ENCODE measurements around the gene CCDC91.

DNA sequence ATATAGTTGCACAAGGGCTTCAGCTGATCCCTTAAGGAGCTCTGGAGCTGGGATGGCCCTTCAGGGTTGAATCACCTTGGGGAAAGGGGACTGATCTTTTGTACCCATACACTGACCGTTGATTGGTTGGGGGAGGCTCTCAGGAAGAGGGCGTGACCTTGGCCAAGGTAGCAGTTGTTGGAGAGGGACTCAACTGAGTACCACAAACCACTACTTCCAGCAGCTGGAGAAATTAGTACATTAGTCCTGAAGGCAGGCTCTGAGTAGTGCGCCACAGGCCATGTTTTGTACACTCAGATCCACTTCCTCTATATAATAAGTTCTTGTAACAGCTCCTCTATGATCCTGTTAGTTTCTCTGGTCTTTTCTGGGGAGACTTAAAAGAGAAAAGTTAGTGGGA, 317.6 kb downstream of the CCDC91 start:
- TF ChIP-seq, protein P1, sequence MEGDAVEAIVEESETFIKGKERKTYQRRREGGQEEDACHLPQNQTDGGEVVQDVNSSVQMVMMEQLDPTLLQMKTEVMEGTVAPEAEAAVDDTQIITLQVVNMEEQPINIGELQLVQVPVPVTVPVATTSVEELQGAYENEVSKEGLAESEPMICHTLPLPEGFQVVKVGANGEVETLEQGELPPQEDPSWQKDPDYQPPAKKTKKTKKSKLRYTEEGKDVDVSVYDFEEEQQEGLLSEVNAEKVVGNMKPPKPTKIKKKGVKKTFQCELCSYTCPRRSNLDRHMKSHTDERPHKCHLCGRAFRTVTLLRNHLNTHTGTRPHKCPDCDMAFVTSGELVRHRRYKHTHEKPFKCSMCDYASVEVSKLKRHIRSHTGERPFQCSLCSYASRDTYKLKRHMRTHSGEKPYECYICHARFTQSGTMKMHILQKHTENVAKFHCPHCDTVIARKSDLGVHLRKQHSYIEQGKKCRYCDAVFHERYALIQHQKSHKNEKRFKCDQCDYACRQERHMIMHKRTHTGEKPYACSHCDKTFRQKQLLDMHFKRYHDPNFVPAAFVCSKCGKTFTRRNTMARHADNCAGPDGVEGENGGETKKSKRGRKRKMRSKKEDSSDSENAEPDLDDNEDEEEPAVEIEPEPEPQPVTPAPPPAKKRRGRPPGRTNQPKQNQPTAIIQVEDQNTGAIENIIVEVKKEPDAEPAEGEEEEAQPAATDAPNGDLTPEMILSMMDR (IDR thresholded peaks at IDR 0.05), result no peak
- TF ChIP-seq POLR2AphosphoS5 (IDR thresholded peaks at IDR 0.05) (no peak), EP300 (IDR thresholded peaks at IDR 0.05) (no peak)

Data from suprapubic skin (tissue), 4 donors.